ENCODE measurements around the gene LIM2.

LIM2 gene

GRCh38 chr19:51431124-51431523 is 43.4 kb upstream of the LIM2 start:
- Histone ChIP-seq H3K4me3 (ENCODE audit: low read depth, low read length) (no peak overlapping the region), H3K9me3 (ENCODE audit: control insufficient read depth, insufficient read depth, low read depth, low read length) (no peaks in the 10 kb centered on the region), H3K27ac (ENCODE audit: extremely low read depth, low read depth, low read length) (no peak overlapping the region), H3K4me1 (ENCODE audit: control insufficient read depth, insufficient read depth, low read length) (no peaks in the 10 kb centered on the region), H3K36me3 (ENCODE audit: control insufficient read depth in 2 of 2, insufficient read depth in 1 of 2, low read length in 2 of 2) (no peaks in the 10 kb centered on the region)
- POLR2A ChIA-PET, result no interaction called here
- CTCF ChIA-PET, result interaction anchor here (0.7 kb wide), 1 partner anchor 230 kb away, joined by 3 read pairs; no protein-coding TSS in a partner anchor
- TF ChIP-seq, protein P1, sequence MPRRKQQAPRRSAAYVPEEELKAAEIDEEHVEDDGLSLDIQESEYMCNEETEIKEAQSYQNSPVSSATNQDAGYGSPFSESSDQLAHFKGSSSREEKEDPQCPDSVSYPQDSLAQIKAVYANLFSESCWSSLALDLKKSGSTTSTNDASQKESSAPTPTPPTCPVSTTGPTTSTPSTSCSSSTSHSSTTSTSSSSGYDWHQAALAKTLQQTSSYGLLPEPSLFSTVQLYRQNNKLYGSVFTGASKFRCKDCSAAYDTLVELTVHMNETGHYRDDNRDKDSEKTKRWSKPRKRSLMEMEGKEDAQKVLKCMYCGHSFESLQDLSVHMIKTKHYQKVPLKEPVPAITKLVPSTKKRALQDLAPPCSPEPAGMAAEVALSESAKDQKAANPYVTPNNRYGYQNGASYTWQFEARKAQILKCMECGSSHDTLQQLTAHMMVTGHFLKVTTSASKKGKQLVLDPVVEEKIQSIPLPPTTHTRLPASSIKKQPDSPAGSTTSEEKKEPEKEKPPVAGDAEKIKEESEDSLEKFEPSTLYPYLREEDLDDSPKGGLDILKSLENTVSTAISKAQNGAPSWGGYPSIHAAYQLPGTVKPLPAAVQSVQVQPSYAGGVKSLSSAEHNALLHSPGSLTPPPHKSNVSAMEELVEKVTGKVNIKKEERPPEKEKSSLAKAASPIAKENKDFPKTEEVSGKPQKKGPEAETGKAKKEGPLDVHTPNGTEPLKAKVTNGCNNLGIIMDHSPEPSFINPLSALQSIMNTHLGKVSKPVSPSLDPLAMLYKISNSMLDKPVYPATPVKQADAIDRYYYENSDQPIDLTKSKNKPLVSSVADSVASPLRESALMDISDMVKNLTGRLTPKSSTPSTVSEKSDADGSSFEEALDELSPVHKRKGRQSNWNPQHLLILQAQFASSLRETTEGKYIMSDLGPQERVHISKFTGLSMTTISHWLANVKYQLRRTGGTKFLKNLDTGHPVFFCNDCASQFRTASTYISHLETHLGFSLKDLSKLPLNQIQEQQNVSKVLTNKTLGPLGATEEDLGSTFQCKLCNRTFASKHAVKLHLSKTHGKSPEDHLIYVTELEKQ (tag by site-specific recombination; IDR thresholded peaks at IDR 0.05; ENCODE audit: borderline replicate concordance), result no peak
- TF ChIP-seq ZNF292 (tag by site-specific recombination; IDR thresholded peaks at IDR 0.05; ENCODE audit: borderline replicate concordance, low read depth), result no peak
- no peak for TF ChIP-seq ZNF311 (tag by site-specific recombination; IDR thresholded peaks at IDR 0.05; ENCODE audit: borderline replicate concordance)
- TF ChIP-seq REPIN1 (tag by site-specific recombination; IDR thresholded peaks at IDR 0.05; ENCODE audit: low read depth), result no peak
- no peak for TF ChIP-seq ZBTB21 (tag by site-specific recombination; IDR thresholded peaks at IDR 0.05)
- no peak for TF ChIP-seq ZNF239 (tag by site-specific recombination; IDR thresholded peaks at IDR 0.05)
- TF ChIP-seq ZNF391 (tag by site-specific recombination; IDR thresholded peaks at IDR 0.05; ENCODE audit: borderline replicate concordance, low read depth), result no peak
- TF ChIP-seq ZSCAN16 (tag by site-specific recombination; IDR thresholded peaks at IDR 0.05), result no peak

GRCh38 chr19:51430221-51430620 is 42.4 kb upstream of the LIM2 start:
- Histone ChIP-seq H3K27ac (ENCODE audit: extremely low read depth, low read depth, low read length) (no peak overlapping the region), H3K4me3 (ENCODE audit: low read depth, low read length) (no peak overlapping the region), H3K36me3 (ENCODE audit: control insufficient read depth in 2 of 2, insufficient read depth in 1 of 2, low read length in 2 of 2) (no peaks in the 10 kb centered on the region), H3K9me3 (ENCODE audit: control insufficient read depth, insufficient read depth, low read depth, low read length) (no peaks in the 10 kb centered on the region), H3K4me1 (ENCODE audit: control insufficient read depth, insufficient read depth, low read length) (no peaks in the 10 kb centered on the region)
- CTCF ChIA-PET, result no interaction called here
- POLR2A ChIA-PET, result no interaction called here
- no peak for TF ChIP-seq SP2 (tag by site-specific recombination; IDR thresholded peaks at IDR 0.05)
- TF ChIP-seq, protein P2, sequence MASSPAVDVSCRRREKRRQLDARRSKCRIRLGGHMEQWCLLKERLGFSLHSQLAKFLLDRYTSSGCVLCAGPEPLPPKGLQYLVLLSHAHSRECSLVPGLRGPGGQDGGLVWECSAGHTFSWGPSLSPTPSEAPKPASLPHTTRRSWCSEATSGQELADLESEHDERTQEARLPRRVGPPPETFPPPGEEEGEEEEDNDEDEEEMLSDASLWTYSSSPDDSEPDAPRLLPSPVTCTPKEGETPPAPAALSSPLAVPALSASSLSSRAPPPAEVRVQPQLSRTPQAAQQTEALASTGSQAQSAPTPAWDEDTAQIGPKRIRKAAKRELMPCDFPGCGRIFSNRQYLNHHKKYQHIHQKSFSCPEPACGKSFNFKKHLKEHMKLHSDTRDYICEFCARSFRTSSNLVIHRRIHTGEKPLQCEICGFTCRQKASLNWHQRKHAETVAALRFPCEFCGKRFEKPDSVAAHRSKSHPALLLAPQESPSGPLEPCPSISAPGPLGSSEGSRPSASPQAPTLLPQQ (tag by site-specific recombination; IDR thresholded peaks at IDR 0.05), result no peak
- no peak for TF ChIP-seq GLIS2 (tag by site-specific recombination; IDR thresholded peaks at IDR 0.05)
- TF ChIP-seq ZNF426 (tag by site-specific recombination; IDR thresholded peaks at IDR 0.05), result no peak
- no peak for TF ChIP-seq ZNF19 (tag by site-specific recombination; IDR thresholded peaks at IDR 0.05; ENCODE audit: low read depth)
- no peak for TF ChIP-seq ZNF555 (tag by site-specific recombination; conservative IDR thresholded peaks at IDR 0.05)
- TF ChIP-seq ZSCAN4 (tag by site-specific recombination; IDR thresholded peaks at IDR 0.05), result no peak
- no peak for TF ChIP-seq ZNF76 (tag by site-specific recombination; IDR thresholded peaks at IDR 0.05; ENCODE audit: borderline replicate concordance, low read depth)
- TF ChIP-seq GLIS1 (tag by site-specific recombination; IDR thresholded peaks at IDR 0.05), result no peak
- TF ChIP-seq ZNF544 (tag by site-specific recombination; IDR thresholded peaks at IDR 0.05), result no peak
- TF ChIP-seq ZNF610 (tag by site-specific recombination; IDR thresholded peaks at IDR 0.05; ENCODE audit: borderline replicate concordance), result no peak
- TF ChIP-seq ZNF157 (tag by site-specific recombination; IDR thresholded peaks at IDR 0.05), result no peak
- no peak for TF ChIP-seq ZNF623 (tag by site-specific recombination; IDR thresholded peaks at IDR 0.05)
- TF ChIP-seq ZNF785 (tag by site-specific recombination; IDR thresholded peaks at IDR 0.05), result no peak
- no peak for TF ChIP-seq ZNF521 (tag by site-specific recombination; IDR thresholded peaks at IDR 0.05)
- TF ChIP-seq ZNF114 (tag by site-specific recombination; IDR thresholded peaks at IDR 0.05), result no peak
- no peak for TF ChIP-seq ZBTB21 (tag by site-specific recombination; IDR thresholded peaks at IDR 0.05)

All from HEK293 (cell line).